Ovary (tissue), 9 donors: ENCODE results near the gene GAS2L2. TPM values are rescaled to one million over a fixed set of nuclear protein-coding genes. Genes with fewer than 3 reads are reported as not detected.

Experiments
- DNase-seq, 5 donors: peaks; one replicate each; pipeline ENCODE4 v3.0.0-alpha.2; 2019 to 2020
- H3K27ac ChIP-seq, 2 donors: fragments of 200-600 bp; one replicate each; pipeline versions ENCODE4 v1.5.1 to v1.8.0; 2019 to 2022
- H3K27me3 ChIP-seq: fragments of 200-600 bp; one replicate; pipeline ENCODE4 v1.8.0; 2022
- H3K36me3 ChIP-seq: fragments of 200-600 bp; sonication (generic); one replicate; pipeline ENCODE4 v1.5.1; 2019
- H3K4me1 ChIP-seq: one replicate; pipeline ENCODE4 v1.8.1; 2013; ENCODE audit warnings: mild to moderate bottlenecking, moderate library complexity; ENCODE audit not compliant: insufficient read depth
- H3K4me3 ChIP-seq: fragments of 200-600 bp; sonication (generic); one replicate; pipeline ENCODE4 v1.5.1; 2017
- H3K9me3 ChIP-seq, 2 donors: fragments of 200-600 bp in 1 of 2; sonication (generic) in 1 of 2; one replicate each; pipeline versions ENCODE4 v1.5.1 to v1.8.1; 2013 to 2019; ENCODE audit warnings: mild to moderate bottlenecking in 1 of 2, moderate library complexity in 1 of 2
- EP300 ChIP-seq: sonication (generic); formaldehyde crosslinking; IDR thresholded peaks from one replicate; pipeline ENCODE4 v1.6.1; 2017; ENCODE audit warnings: antibody characterized with exemption
- POLR2A ChIP-seq: fragments of 450-650 bp; IDR thresholded peaks from one replicate; pipeline ENCODE4 v1.6.1; 2017; ENCODE audit warnings: antibody characterized with exemption, mild to moderate bottlenecking, moderate library complexity
- WGBS, 3 donors: extraction: QIAGEN DNeasy Blood & Tissue Kit in 1 of 3; methylation state at CpG; one replicate each; pipeline versions ENCODE4 v1.1.5 to v1.1.7; 2013 to 2017; 5-methylcytosine and 5-hydroxymethylcytosine counted together
- intact Hi-C, 4 donors: fragments of 100-400 bp; cut with DNase I; formaldehyde crosslinking; loops; one replicate each; pipeline versions ENCODE4 v1.11.0 to v1.15.1; 2022 to 2023
- polyA plus RNA-seq, 2 donors: library from polyadenylated mRNA; stranded (reverse); fragments of 200-250 nt in 1 of 2; fragments of 350-450 nt in 1 of 2; fragmentation: Illumina TruSeq in 1 of 2; extraction: RNeasy Lipid Tissue Mini Kit (QIAGEN cat#74804) in 1 of 2; gene quantifications; one replicate each; pipeline ENCODE4 v1.2.3, GENCODE V29; 2013 to 2014
- total RNA-seq, 7 donors: library from RNA; depleted of rRNA in 2 of 7; stranded (reverse); fragments of >200 nt in 2 of 7; fragmentation: NEBNext Ultra II Directional in 3 of 7; extraction: Animal tissue kit (Norgen Biotek cat#: 25700) in 3 of 7; gene quantifications; one replicate each; pipeline versions ENCODE4 v1.1.0 to v1.2.4, GENCODE V29; 2016 to 2023
- TF ChIP-seq, protein P1 (sequence below), 3 donors: fragments of 450-650 bp in 2 of 3; fragments of 200-600 bp in 1 of 3; IDR thresholded peaks; one replicate each; pipeline versions ENCODE4 v1.5.1 to v1.8.0; 2016 to 2022; ENCODE audit warnings: antibody characterized with exemption in 3 of 3, mild to moderate bottlenecking in 1 of 3
- donor health status: DM: no; HTN: no; CAD: no; lungs with moderate emphysema.
- donor health status: DM: no; HTN: no; CAD: no.
- donor health status: Bipolar disorder and iron deficiency.
- donor health status: DM: yes; HTN: yes; CAD: no.
- donor health status: DM: no; HTN: no; CAD: no.
- donor health status: DM: yes; HTN: yes; CAD: no.

GAS2L2 gene
- total and polyA plus RNA-seq, 9 donors: 0.02 to 9.0 (median 0.61) TPM; not detected in 3

DNA sequence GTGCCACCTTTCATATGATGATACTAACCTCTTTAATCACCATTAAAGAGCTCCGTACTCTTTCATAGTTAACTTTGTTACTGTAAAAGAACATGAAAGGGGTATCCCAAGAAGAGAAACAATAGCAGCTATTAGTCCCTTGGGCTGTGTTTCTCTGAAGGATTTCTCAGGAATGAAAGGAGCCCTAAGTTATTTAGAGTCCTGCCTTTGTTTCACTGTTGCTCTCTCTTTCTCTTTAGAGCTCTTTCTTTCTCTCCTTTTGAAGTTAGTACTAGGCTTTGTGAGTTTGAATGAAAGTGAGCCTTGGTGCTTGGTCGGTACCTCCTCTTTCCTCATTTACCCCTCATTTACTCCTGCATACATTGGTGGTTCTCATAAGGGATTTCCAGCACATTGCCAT is 42.1 kb downstream of the GAS2L2 start:
- DNase-seq: no peak
- Histone ChIP-seq H3K36me3 (no peaks in the 10 kb centered on the region), H3K9me3 (no peaks in the 10 kb centered on the region), H3K27ac (no peak overlapping the region), H3K27me3 (no peaks in the 10 kb centered on the region), H3K4me1 (peaks cover 2% of the 10 kb centered on the region), H3K4me3 (no peak overlapping the region)
- 93 to 97% (median 94%) methylated on average over 2 of the region's 2 CpGs for WGBS, 3 donors
- intact Hi-C loops: no loop called here
- TF ChIP-seq, protein P1, sequence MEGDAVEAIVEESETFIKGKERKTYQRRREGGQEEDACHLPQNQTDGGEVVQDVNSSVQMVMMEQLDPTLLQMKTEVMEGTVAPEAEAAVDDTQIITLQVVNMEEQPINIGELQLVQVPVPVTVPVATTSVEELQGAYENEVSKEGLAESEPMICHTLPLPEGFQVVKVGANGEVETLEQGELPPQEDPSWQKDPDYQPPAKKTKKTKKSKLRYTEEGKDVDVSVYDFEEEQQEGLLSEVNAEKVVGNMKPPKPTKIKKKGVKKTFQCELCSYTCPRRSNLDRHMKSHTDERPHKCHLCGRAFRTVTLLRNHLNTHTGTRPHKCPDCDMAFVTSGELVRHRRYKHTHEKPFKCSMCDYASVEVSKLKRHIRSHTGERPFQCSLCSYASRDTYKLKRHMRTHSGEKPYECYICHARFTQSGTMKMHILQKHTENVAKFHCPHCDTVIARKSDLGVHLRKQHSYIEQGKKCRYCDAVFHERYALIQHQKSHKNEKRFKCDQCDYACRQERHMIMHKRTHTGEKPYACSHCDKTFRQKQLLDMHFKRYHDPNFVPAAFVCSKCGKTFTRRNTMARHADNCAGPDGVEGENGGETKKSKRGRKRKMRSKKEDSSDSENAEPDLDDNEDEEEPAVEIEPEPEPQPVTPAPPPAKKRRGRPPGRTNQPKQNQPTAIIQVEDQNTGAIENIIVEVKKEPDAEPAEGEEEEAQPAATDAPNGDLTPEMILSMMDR (IDR thresholded peaks at IDR 0.05): no peak
- TF ChIP-seq POLR2A: no peak
- TF ChIP-seq EP300: no peak

DNA sequence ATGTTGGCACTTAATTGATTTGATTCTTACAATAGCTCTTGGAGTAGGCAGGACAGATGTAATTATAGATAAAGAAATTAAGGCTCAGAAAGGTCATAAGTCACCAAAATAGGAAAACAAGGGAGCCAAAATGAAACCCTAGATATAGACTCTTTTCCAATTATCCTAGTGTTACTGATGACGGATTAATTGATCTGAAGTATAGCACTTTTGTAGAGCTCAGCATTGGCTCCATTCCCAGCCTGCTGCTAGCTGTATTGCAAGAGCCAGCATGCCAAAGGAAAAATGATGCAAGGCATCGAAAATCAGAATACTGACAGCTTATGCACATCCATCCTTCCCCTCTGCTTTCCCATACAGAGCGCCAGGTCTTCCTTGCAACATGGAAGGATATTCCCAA is 43.2 kb downstream of the GAS2L2 start:
- H3K4me3 ChIP-seq: no peak overlapping the region
- TF ChIP-seq POLR2A (no peak), EP300 (no peak)
- TF ChIP-seq, protein P1 (IDR thresholded peaks at IDR 0.05): no peak
- H3K27me3 ChIP-seq: no peaks in the 10 kb centered on the region
- 87 to 91% (median 89%) methylated on average over 3 of the region's 3 CpGs for WGBS, 3 donors
- DNase-seq: no peak
- no peaks in the 10 kb centered on the region for H3K9me3 ChIP-seq
- H3K36me3 ChIP-seq: no peaks in the 10 kb centered on the region
- H3K4me1 ChIP-seq: no peaks in the 10 kb centered on the region
- H3K27ac ChIP-seq: no peak overlapping the region
- intact Hi-C loops: no loop called here

DNA sequence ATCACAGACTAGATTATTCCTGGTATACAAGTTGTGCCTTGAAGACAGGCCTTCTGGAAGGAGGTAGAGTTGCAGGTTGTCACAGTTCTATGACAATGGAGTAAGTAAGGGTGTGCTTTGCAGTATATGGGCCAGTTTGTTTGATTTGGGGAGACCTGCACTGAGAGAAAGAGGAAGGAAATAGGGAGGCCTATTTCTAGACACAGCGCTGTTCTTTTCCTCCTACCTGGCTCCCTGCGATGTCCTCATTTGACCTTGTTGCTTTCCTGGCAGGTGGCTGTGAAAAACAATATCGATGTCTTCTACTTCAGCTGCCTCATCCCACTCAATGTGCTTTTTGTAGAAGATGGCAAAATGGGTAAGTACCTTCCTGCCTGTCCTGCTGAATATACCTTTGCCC is 44.1 kb downstream of the GAS2L2 start:
- TF ChIP-seq EP300 (no peak), POLR2A (no peak)
- TF ChIP-seq, protein P1 (IDR thresholded peaks at IDR 0.05): no peak
- 83 to 92% (median 87%) methylated on average over 3 of the region's 3 CpGs for WGBS, 3 donors
- Histone ChIP-seq H3K36me3 (no peaks in the 10 kb centered on the region), H3K27me3 (no peaks in the 10 kb centered on the region), H3K4me1 (no peaks in the 10 kb centered on the region), H3K9me3 (no peaks in the 10 kb centered on the region), H3K4me3 (no peak overlapping the region), H3K27ac (no peak overlapping the region)
- DNase-seq: no peak
- intact Hi-C loops: no loop called here

DNA sequence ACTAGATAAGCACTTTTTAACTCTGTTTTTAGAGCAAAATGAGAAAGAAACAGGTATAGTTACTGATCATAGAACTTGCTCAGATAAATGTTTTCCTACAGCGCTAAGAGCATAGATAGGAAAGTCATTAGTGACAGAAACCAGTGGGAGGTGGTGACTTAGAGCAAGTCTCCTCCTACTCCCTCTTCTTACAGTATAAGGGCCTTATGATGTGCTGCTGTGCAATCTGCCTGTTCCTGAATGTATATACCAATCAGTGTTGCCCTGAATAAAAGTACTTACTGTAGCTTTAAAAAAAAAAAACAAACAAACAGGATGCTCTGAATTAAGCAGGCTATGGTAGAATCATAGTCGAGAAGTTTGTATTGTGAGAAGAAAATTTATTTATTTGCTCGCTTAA is 44.9 kb downstream of the GAS2L2 start:
- H3K27me3 ChIP-seq: no peaks in the 10 kb centered on the region
- 70 to 74% (median 71%) methylated on average over 3 of the region's 3 CpGs for WGBS, 3 donors
- no peak for DNase-seq
- TF ChIP-seq EP300: no peak
- TF ChIP-seq POLR2A: no peak
- H3K4me1 ChIP-seq: no peaks in the 10 kb centered on the region
- no peaks in the 10 kb centered on the region for H3K36me3 ChIP-seq
- H3K9me3 ChIP-seq: no peaks in the 10 kb centered on the region
- intact Hi-C loops: no loop called here
- no peak overlapping the region for H3K27ac ChIP-seq
- no peak overlapping the region for H3K4me3 ChIP-seq

DNA sequence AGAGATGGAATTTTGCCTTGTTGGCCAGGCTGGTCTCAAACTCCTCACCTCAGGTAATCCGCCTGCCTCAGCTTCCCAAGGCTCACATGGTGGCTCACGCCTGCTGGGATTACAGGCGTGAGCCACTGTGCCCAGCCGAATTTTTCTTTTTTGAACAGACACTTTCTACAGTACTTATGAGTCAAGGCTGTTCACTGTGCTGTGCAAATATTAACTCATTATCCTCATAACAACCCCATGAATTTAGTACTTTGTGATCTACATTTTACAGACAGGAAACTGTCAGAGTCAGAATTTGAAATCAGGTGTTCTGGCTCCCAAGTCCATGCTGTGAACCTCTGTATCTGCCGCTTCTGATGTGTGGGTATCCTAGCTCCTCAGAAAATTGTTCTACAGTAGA is 47.3 kb downstream of the GAS2L2 start:
- intact Hi-C loops: no loop called here
- H3K9me3 ChIP-seq: no peaks in the 10 kb centered on the region
- no peaks in the 10 kb centered on the region for H3K27me3 ChIP-seq
- H3K27ac ChIP-seq: no peak overlapping the region
- H3K4me3 ChIP-seq: no peak overlapping the region
- no peak for TF ChIP-seq POLR2A
- TF ChIP-seq EP300: no peak
- TF ChIP-seq, protein P1 (IDR thresholded peaks at IDR 0.05): no peak
- no peaks in the 10 kb centered on the region for H3K4me1 ChIP-seq
- H3K36me3 ChIP-seq: no peaks in the 10 kb centered on the region
- 70 to 81% (median 79%) methylated on average over 5 of the region's 5 CpGs for WGBS, 3 donors
- no peak for DNase-seq
